K562 (cell line): ENCODE measurements around the gene GPC3. TPM values are rescaled to one million over a fixed set of nuclear protein-coding genes. Genes with fewer than 3 reads are reported as not detected.
A peak's percentile ranks its signal among the peaks of the same experiment; 100 is the strongest.

Experiments used
- ATAC-seq: fragments of 200-7000 bp; cut with Tn5 transposase; 3 replicates; pipeline ENCODE4 v1.9.1; 2020; ENCODE audit warnings: moderate library complexity
- BruUV-seq: library from RNA; stranded (reverse); fragments of 400-500 nt; replicated peaks from 2 replicates; lab custom pipeline; 2021; lab: Mats Ljungman, UMichigan
- CTCF ChIA-PET: fragments of 300-600 bp; formaldehyde crosslinking; extraction: SDS; loops from one replicate; lab custom pipeline; 2021; ENCODE audit warnings: low intra/inter-chr PET ratio; lab: Yijun Ruan, JAX
- POLR2A ChIA-PET: fragments of 300-600, 350-650 bp; sonication (Branson Sonifier 250); formaldehyde crosslinking; extraction: SDS; loops from one replicate; lab custom pipeline; 2021; ENCODE audit warnings: antibody characterized with exemption, inconsistent platforms; lab: Yijun Ruan, JAX
- DNase-seq, 4 experiments: peaks; one replicate each; pipeline versions ENCODE4 v3.0.0 to v3.0.0-alpha.2; 2011 to 2018; ENCODE audit warnings: low spot score in 3 of 4, mixed read lengths in 3 of 4; ENCODE audit errors: extremely low read depth in 1 of 4
- FAIRE-seq: peaks from 2 replicates; lab custom pipeline; 2011; peaks lifted over from hg19 to GRCh38; lab: Jason Lieb, UNC
- H2AFZ ChIP-seq: 2 replicates; pipeline ENCODE4 v1.6.0; 2011; ENCODE audit warnings: low read depth, low read length, control low read depth, inconsistent platforms
- H3K27ac ChIP-seq: fragments of 200-600 bp; 3 replicates; pipeline ENCODE4 v1.8.0; 2011; ENCODE audit warnings: low read depth, mild to moderate bottlenecking, control low read depth, inconsistent platforms, low read length, moderate library complexity, mixed read lengths; ENCODE audit errors: extremely low read depth
- H3K27me3 ChIP-seq, 2 experiments: fragments of 300-600 bp in 1 of 2; 2 replicates in 1 of 2; 3 replicates in 1 of 2; pipeline versions ENCODE4 v1.6.0 to v1.8.0; 2011; ENCODE audit warnings: inconsistent platforms in 2 of 2, low read length in 2 of 2, mild to moderate bottlenecking in 1 of 2, mixed read lengths in 1 of 2, moderate library complexity in 1 of 2; ENCODE audit not compliant: control insufficient read depth in 2 of 2, insufficient read depth in 2 of 2
- H3K36me3 ChIP-seq: fragments of 300-600 bp; 3 replicates; pipeline ENCODE4 v1.8.0; 2011; ENCODE audit warnings: mild to moderate bottlenecking, low read length, inconsistent platforms; ENCODE audit not compliant: control insufficient read depth, insufficient read depth
- H3K4me1 ChIP-seq, 2 experiments: fragments of 200-600 bp in 1 of 2; replicated peaks in 1 of 2; 2 replicates in 1 of 2; 3 replicates in 1 of 2; pipeline versions ENCODE4 v1.5.1 to v1.8.0; 2011; ENCODE audit warnings: inconsistent platforms in 2 of 2, low read length in 2 of 2, mild to moderate bottlenecking in 1 of 2, mixed read lengths in 1 of 2, moderate library complexity in 1 of 2; ENCODE audit not compliant: control insufficient read depth in 2 of 2, insufficient read depth in 2 of 2
- H3K4me2 ChIP-seq: 2 replicates; pipeline ENCODE4 v1.6.1; 2011; ENCODE audit warnings: low read length, control low read depth, inconsistent platforms, mixed read lengths; ENCODE audit not compliant: insufficient read depth
- H3K4me3 ChIP-seq: fragments of 200-600 bp; sonication (generic), shearing (Covaris generic); 2 replicates; pipeline ENCODE4 v1.5.1; 2016; ENCODE audit warnings: control low read depth, inconsistent platforms
- H3K79me2 ChIP-seq: fragments of 200-600 bp; 3 replicates; pipeline ENCODE4 v1.8.0; 2011; ENCODE audit warnings: low read length, inconsistent platforms; ENCODE audit not compliant: control insufficient read depth, insufficient read depth
- H3K9ac ChIP-seq, 2 experiments: 2 replicates each; pipeline versions ENCODE4 v1.6.0 to v1.6.1; 2011; ENCODE audit warnings: low read depth in 2 of 2, low read length in 2 of 2, control low read depth in 1 of 2, inconsistent platforms in 1 of 2, mild to moderate bottlenecking in 1 of 2, mixed read lengths in 1 of 2; ENCODE audit not compliant: insufficient read depth in 1 of 2
- H3K9me1 ChIP-seq: one replicate; pipeline ENCODE4 v1.6.0; 2011; ENCODE audit warnings: inconsistent platforms, mild to moderate bottlenecking, low read length, moderate library complexity; ENCODE audit not compliant: control insufficient read depth, insufficient read depth
- H3K9me3 ChIP-seq: replicated peaks from 2 replicates; pipeline ENCODE4 v1.5.1; 2011; ENCODE audit warnings: low read depth, low read length, inconsistent platforms; ENCODE audit not compliant: control insufficient read depth, insufficient read depth
- H4K20me1 ChIP-seq: replicated peaks from 2 replicates; pipeline ENCODE4 v1.6.1; 2011; ENCODE audit warnings: low read length, inconsistent platforms, mixed read lengths; ENCODE audit not compliant: control insufficient read depth, insufficient read depth
- EHMT2 ChIP-seq: fragments of 450-650 bp; IDR thresholded peaks from 2 replicates; pipeline ENCODE4 v1.6.1; 2018; ENCODE audit warnings: antibody characterized with exemption
- MCM5 ChIP-seq: fragments of 450-650 bp; IDR thresholded peaks from 2 replicates; pipeline ENCODE4 v1.6.1; 2016; ENCODE audit warnings: low read depth
- ZNF146 ChIP-seq: IDR thresholded peaks from one replicate; pipeline ENCODE4 v1.6.1; 2018; ENCODE audit warnings: missing compliant biosample characterization; ENCODE audit not compliant: unreplicated experiment
- ZNF398 ChIP-seq: fragments of 250-450 bp; sonication (Bioruptor Pico); IDR thresholded peaks from 2 replicates; pipeline ENCODE4 v1.8.0; 2021; ENCODE audit warnings: moderate library complexity, mild to moderate bottlenecking, inconsistent platforms
- ZNF699 ChIP-seq: fragments of 250-450 bp; sonication (Bioruptor Pico); IDR thresholded peaks from 2 replicates; pipeline ENCODE4 v1.8.0; 2021; ENCODE audit warnings: mild to moderate bottlenecking, moderate library complexity; ENCODE audit not compliant: insufficient replicate concordance
- ZNF717 ChIP-seq: fragments of 250-450 bp; sonication (Bioruptor Pico); IDR thresholded peaks from 2 replicates; pipeline ENCODE4 v1.5.0; 2021
- WGBS: fragments of 100-300 bp; shearing (Covaris generic); methylation state at CpG from one replicate; pipeline ENCODE4 v1.1.6; 2016; ENCODE audit warnings: low coverage, mixed read lengths; ENCODE audit not compliant: insufficient coverage; ENCODE audit errors: missing lambda C conversion rate; 5-methylcytosine and 5-hydroxymethylcytosine counted together
- in situ Hi-C: fragments of 300-500 bp; cut with MboI; formaldehyde crosslinking; loops from 4 replicates; pipeline ENCODE4 v1.15.0; 2018; ENCODE audit warnings: inconsistent platforms, mixed read lengths
- intact Hi-C: fragments of 100-400 bp; cut with micrococcal nuclease; formaldehyde crosslinking; loops from 2 replicates; pipeline ENCODE4 v1.14.2; 2022
- polyA plus RNA-seq, 8 experiments: library from polyadenylated mRNA; depleted of rRNA in 4 of 8; stranded (reverse) in 5 of 8; unstranded in 3 of 8; fragments of >200 nt; fragmentation: Nextera tagmentation in 2 of 8; fragmentation: Illumina TruSeq in 1 of 8; extraction: Ambion mirVana in 2 of 8; extraction: Trizol in 1 of 8; gene quantifications; 2 replicates each; pipeline versions ENCODE4 v1.2.1 to v1.2.3, GENCODE V29; 2011 to 2014; ENCODE audit warnings: inconsistent platforms in 1 of 8, missing spikeins in 1 of 8
- total RNA-seq, 7 experiments: library from RNA; depleted of rRNA in 6 of 7; stranded (reverse); fragments of >200 nt in 6 of 7; fragmentation: Illumina TruSeq in 2 of 7; extraction: Trizol in 2 of 7; gene quantifications; 2 replicates each; pipeline versions ENCODE4 v1.2.1 to v1.2.3, GENCODE V29; 2011 to 2021; ENCODE audit warnings: low replicate concordance in 1 of 7

GPC3 gene
- total and polyA plus RNA-seq, 9 of the 15 experiments (the other 6 are each of a cell fraction or from before 2014, with no cell fraction given), result 0.42 TPM; not detected in 8

GRCh38 chrX:133926809-133927208 is 58.6 kb downstream of the GPC3 start:
- Histone ChIP-seq H3K36me3 (no peaks in the 10 kb centered on the region), H3K79me2 (no peaks in the 10 kb centered on the region), H2AFZ (no peak overlapping the region), H4K20me1 (no peaks in the 10 kb centered on the region), H3K9me3 (no peaks in the 10 kb centered on the region), H3K27ac (no peak overlapping the region), H3K9ac (no peak overlapping the region), H3K4me3 (no peak overlapping the region), H3K4me2 (no peak overlapping the region), H3K9me1 (no peaks in the 10 kb centered on the region), H3K4me1 (no peaks in the 10 kb centered on the region), H3K27me3 (no peaks in the 10 kb centered on the region)
- WGBS, result 0% methylated on average over 4 of the region's 4 CpGs
- TF ChIP-seq ZNF398 (CRISPR knock-in tag) (no peak), ZNF146 (no peak), ZNF699 (CRISPR knock-in tag) (no peak), MCM5 (no peak), ZNF717 (CRISPR knock-in tag) (no peak), EHMT2 (no peak)
- intact Hi-C loops (no loop called here), in situ Hi-C loops (no loop called here)
- ATAC-seq (no peak), FAIRE-seq (no peak), DNase-seq (peak in 1 of 4 experiments; percentile 0)
- no TSS peak for BruUV-seq
- ChIA-PET CTCF (no interaction called here), POLR2A (interaction anchor here (0.7 kb wide), 1 partner anchor 134 kb away, joined by 4 read pairs; no protein-coding TSS in a partner anchor)
